SKM-1 treated with dmso at 0.1 percent for 144 hours (cell line): ENCODE data around the gene CPA4.
"Not testable (repeated sequence)": the region's sequence is repeated elsewhere in the genome, so short reads cannot be mapped to it uniquely, and the experiment has no call there.

Experiments
- DNase-seq: peaks from one replicate; lab custom pipeline; 2025; ENCODE audit not compliant: unreplicated experiment; lab: John Stamatoyannopoulos, UW

Gene CPA4, protein sequence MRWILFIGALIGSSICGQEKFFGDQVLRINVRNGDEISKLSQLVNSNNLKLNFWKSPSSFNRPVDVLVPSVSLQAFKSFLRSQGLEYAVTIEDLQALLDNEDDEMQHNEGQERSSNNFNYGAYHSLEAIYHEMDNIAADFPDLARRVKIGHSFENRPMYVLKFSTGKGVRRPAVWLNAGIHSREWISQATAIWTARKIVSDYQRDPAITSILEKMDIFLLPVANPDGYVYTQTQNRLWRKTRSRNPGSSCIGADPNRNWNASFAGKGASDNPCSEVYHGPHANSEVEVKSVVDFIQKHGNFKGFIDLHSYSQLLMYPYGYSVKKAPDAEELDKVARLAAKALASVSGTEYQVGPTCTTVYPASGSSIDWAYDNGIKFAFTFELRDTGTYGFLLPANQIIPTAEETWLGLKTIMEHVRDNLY

DNA sequence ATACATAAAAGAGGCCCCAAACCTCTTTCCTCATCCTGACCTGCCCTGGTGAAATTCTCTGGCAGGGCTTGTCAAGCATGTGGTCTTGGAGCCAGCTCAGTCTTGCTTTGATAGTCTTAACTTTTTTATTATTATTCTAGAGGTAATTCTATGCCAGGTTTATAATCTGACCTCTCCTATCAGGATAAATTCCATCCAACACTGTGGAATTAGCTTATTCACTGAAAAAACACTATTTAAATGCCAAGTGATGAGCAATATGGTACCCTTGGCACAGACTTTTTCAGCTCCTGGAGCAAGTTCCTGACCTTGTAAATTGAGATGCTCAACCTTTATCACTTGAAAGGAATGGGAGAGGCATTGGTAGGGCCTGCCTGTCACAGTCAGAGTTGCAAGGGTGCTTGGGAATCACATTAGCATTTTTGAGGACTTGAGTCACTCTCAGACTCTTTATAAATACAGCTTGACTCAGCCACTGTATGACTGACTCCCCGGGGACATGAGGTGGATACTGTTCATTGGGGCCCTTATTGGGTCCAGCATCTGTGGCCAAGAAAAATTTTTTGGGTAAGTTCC is at the start of gene CPA4:
Gene CPA4, plus strand, starts transcription at position 480 of the 576 bp plus-strand sequence. Its CDS starts 20 bp downstream, at position 500.
- no peak for DNase-seq

- DNase-seq, result not testable (repeated sequence)
Observed at GRCh38 chr7:130243486-130243885, 49.5 kb upstream of the CPA4 start.

DNA sequence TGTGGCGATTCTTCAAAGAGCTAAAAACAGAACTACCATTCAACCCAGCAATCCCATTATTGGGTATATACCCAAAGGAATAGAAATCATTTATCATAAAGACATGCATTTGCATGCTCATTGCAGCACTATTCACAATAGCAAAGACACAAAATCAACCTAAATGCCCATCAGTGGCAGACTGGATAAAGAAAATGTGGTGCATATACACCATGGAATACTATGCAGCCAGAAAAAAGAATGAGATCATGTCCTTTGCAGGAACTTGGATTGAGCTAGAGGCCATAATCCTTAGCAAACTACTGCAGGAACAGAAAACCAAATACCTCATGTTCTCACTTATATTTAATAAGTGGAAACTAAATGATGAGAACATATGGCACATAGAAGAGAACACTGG is 46.5 kb upstream of the CPA4 start:
- not testable (repeated sequence) for DNase-seq

DNA sequence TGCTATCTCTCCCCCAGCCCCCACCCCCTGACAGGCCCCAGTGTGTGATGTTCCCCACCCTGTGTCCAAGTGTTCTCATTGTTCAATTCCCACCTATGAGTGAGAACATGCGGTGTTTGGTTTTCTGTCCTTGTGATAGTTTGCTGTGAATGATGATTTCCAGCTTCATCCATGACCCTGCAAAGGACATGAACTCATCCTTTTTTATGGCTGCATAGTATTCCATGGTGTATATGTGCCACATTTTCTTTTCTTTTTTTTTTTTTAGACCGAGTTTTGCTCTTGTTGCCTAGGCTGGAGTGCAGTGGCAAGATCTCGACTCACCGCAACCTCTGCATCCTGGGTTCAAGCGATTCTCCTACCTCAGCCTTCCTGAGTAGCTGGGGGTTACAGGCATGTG is 44.1 kb upstream of the CPA4 start:
- not testable (repeated sequence) for DNase-seq

- not testable (repeated sequence) for DNase-seq
Observed at GRCh38 chr7:130249626-130250025, 43.3 kb upstream of the CPA4 start.

DNA sequence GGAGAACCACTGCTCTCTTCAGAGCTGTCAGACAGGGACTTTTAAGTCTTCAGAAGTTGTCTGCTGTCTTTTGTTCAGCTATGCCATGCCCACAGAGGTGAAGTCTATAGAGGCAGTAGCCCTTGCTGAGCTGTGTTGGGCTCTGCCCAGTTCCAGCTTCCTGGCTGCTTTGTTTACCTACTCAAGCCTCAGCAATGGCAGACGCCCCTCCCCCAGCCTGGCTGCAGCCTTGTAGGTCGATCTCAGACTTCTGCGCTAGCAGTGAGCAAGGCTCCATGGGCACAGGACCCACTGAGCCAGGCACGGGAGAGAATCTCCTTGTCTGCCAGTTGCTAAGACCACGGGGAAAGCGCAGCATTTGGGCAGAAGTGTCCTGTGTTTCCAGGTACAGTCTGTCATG is 38.4 kb upstream of the CPA4 start:
- DNase-seq, result no peak

DNA sequence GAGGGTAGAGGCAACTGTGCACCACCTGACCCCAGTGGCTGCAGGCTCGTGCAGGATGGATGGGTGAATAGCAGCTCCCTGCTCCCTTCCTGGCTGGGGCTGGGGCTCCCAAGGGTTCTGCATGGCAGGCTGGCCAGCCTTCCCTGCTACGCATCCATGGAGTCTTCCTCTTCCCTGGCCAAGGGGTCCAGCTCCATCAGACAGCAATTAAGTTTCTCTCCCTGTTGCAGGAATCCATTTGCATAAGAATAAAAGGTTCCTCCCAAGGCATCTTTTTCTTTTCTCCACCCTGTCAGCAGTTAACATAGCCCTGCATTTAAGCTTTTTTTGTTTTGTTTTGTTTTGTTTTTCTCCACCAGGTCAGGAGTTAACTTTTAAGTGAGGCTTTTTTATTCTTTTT is 36.3 kb upstream of the CPA4 start:
- DNase-seq, result no peak

DNA sequence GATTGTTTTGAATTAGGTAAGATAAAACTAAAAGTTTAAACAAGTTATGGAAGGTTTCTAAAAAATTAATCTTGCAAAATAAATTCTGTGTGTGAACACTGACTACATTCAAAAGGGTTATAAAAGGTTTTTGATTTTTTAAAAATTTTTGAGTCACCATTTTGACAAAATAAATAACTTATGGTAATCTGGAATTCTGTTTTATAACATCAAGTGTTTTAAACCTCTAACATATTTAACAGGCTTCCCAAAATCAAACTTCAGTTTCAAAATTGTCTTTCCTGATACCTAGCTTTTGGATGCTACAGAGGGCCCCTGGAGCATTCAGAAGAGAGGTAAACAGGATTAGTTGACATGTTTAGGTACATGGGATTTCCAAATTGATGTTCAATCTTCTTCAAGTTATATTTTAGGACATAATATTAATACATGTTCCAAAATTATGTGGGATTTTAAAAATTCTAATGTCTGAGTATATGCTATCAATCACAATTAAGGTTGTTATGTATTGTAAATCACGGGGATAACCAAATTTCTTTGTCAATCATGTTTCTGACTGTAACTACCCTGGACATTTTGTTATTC is 34.4 kb upstream of the CPA4 start:
- DNase-seq, result no peak

DNA sequence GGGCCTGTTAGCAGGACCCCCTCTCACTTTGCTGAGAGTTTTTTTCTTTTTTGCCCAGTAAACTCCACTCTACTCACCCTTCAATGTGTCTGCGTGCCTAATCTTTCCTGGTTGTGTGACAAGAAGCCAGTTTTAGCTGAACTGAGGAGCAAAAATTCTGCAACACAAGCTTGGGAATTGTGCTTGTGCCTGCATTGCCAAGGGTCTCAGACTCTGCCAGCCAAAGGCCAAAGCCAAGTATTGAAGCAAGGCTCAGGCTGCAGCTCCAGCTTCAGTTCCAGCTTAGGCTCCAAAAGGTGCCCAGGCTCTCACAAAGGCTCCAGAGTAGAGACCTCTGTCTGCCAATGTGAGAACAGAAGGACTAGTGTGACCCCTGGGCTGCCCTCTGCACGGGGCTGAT is 30.5 kb upstream of the CPA4 start:
- DNase-seq, result no peak

- no peak for DNase-seq
Observed at GRCh38 chr7:130263130-130263529, 29.8 kb upstream of the CPA4 start.

DNA sequence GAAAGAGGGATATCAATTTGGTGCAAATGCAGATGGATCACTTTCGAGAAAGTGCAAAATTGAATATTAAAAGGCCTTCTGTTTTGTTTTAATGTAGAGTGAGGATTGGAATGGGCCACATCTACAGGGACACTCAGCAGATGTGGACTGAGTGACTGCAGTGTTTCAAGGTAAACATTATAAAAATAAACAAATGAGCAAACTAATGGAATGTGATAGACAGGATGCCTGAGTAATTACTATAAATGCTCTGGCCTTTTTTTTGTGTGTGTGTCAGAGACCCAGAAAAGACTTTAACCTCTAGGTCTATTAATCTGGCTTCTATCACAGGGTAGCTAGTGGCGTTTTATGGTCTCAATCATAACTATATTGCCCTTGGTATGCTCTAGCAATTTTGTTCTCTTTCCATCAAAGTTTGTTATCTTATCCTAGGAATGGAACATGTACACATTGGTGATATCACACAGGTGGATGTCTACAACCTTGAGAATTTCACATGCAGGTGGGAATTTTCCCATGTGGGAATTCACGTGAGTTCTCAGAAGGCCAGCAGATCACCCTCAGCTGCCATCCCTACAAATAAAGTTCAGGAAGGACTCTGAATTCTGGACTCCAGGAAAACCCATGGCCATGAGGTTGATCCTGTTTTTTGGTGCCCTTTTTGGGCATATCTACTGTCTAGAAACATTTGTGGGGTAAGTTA is 26.6 kb upstream of the CPA4 start, which contains the start of gene CPA2:
Gene CPA2, plus strand, starts transcription at position 606 of the 703 bp plus-strand sequence. Its CDS starts 19 bp downstream, at position 625.
- DNase-seq, result no peak

- DNase-seq, result no peak
Observed at GRCh38 chr7:130266961-130267321, 26.0 kb upstream of the CPA4 start.

GRCh38 chr7:130268463-130269317 is 24.3 kb upstream of the CPA4 start:
- no peak for DNase-seq

- no peak for DNase-seq
Observed at GRCh38 chr7:130269318-130269694, 23.7 kb upstream of the CPA4 start.

GRCh38 chr7:130270947-130271800 is 21.8 kb upstream of the CPA4 start:
- no peak for DNase-seq

- DNase-seq, result no peak
Observed at GRCh38 chr7:130272381-130273080, 20.4 kb upstream of the CPA4 start.

DNA sequence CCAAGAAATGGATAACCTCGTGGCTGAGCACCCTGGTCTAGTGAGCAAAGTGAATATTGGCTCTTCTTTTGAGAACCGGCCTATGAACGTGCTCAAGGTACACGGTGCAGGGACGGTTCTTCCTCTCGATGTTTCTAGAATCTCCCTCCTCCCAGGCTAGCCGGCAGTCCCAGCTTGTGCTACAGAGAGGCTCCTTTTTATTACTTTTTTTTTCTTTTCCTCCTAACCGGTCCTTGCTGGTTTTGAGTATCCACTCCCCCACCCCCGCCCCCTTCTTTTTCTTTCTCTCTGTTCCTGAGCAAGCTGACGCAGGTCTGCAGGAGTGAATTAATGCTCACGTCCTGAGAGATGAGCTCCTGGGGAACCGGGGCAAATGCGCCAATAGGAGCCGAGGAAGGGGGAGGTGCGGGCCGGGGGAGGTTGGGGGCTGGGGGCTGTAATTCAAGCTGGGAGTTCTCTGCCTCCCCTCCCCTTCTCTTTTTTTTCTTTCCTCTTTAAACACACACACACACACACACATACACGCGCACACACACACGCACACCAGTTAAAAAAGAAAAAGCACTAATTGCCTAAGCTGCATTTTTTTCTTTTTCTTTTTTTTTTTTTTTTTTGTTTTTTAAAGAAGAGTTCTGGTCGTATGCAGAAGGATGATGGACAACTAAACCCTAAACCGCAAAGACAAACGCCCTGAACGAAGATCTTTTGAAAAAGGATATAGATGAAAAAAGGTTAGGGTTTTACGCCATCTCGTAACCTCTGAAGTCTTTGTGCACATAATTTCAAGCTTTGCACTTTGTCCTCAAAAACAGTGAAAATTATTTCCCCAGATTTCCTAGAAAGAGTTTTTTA is 19.7 kb upstream of the CPA4 start:
- no peak for DNase-seq

- no peak for DNase-seq
Observed at GRCh38 chr7:130273933-130274255, 19.1 kb upstream of the CPA4 start.
